Esophagus muscularis mucosa (tissue), 4 donors: ENCODE data around the gene PANK2. TPM values are rescaled to one million over a fixed set of nuclear protein-coding genes. Genes with fewer than 3 reads are reported as not detected.
A peak's percentile ranks its signal among the peaks of the same experiment; 100 is the strongest.
"Not testable (repeated sequence)": the region's sequence is repeated elsewhere in the genome, so short reads cannot be mapped to it uniquely, and the experiment has no call there.

ENCODE experiments used
- DNase-seq: peaks from one replicate; pipeline ENCODE4 v3.0.0-alpha.2; 2017; ENCODE audit errors: extremely low spot score
- H3K27ac ChIP-seq, 4 donors: fragments of 200-600 bp; sonication (generic); replicated peaks in 1 of 4; 1 replicate in 3 of 4; 2 replicates in 1 of 4; pipeline ENCODE4 v1.5.1; 2016 to 2019; ENCODE audit warnings: mild to moderate bottlenecking in 1 of 4
- H3K27me3 ChIP-seq, 4 donors: fragments of 200-600 bp; sonication (generic); one replicate each; pipeline versions ENCODE4 v1.5.1 to v1.6.0; 2016 to 2019
- H3K36me3 ChIP-seq, 4 donors: fragments of 200-600 bp; sonication (generic); one replicate each; pipeline ENCODE4 v1.5.1; 2016 to 2019
- H3K4me1 ChIP-seq, 4 donors: fragments of 200-600 bp; sonication (generic); one replicate each; pipeline ENCODE4 v1.5.1; 2016 to 2019
- H3K4me3 ChIP-seq, 4 donors: fragments of 200-600 bp; sonication (generic); 1 replicate in 2 of 4; 2 replicates in 2 of 4; pipeline ENCODE4 v1.5.1; 2016 to 2019; ENCODE audit warnings: mild to moderate bottlenecking in 4 of 4, moderate library complexity in 1 of 4
- H3K9me3 ChIP-seq, 4 donors: fragments of 200-600 bp; sonication (generic); 1 replicate in 3 of 4; 2 replicates in 1 of 4; pipeline ENCODE4 v1.5.1; 2016 to 2019
- EP300 ChIP-seq: sonication (generic); formaldehyde crosslinking; IDR thresholded peaks from one replicate; pipeline ENCODE4 v1.6.1; 2017; ENCODE audit warnings: antibody characterized with exemption
- POLR2A ChIP-seq: fragments of 450-650 bp; IDR thresholded peaks from one replicate; pipeline ENCODE4 v1.6.1; 2017; ENCODE audit warnings: antibody characterized with exemption, moderate library complexity, mild to moderate bottlenecking, low read depth
- POLR2AphosphoS5 ChIP-seq, 2 donors: sonication (generic); formaldehyde crosslinking; IDR thresholded peaks; one replicate each; pipeline ENCODE4 v1.6.1; 2017; ENCODE audit warnings: antibody characterized with exemption in 2 of 2
- WGBS: methylation state at CpG from one replicate; pipeline ENCODE4 v1.1.5; 2018; 5-methylcytosine and 5-hydroxymethylcytosine counted together
- intact Hi-C: fragments of 100-400 bp; cut with DNase I; formaldehyde crosslinking; loops from one replicate; pipeline ENCODE4 v1.15.1; 2023
- total RNA-seq, 4 donors: library from RNA; depleted of rRNA; stranded (reverse); fragments of >200 nt; gene quantifications; one replicate each; pipeline versions ENCODE4 v1.1.0 to v1.2.1, GENCODE V29; 2016
- TF ChIP-seq, protein P1 (sequence below), 3 experiments: fragments of 200-600 bp in 2 of 3; fragments of 450-650 bp in 1 of 3; sonication (generic) in 2 of 3; IDR thresholded peaks; one replicate each; pipeline ENCODE4 v1.5.1; 2017 to 2019; ENCODE audit warnings: antibody characterized with exemption in 3 of 3, mild to moderate bottlenecking in 2 of 3, moderate library complexity in 1 of 3

PANK2 gene
- 10 to 100 TPM; 42.8 to 52.1 (median 46.6) TPM for total RNA-seq

DNA sequence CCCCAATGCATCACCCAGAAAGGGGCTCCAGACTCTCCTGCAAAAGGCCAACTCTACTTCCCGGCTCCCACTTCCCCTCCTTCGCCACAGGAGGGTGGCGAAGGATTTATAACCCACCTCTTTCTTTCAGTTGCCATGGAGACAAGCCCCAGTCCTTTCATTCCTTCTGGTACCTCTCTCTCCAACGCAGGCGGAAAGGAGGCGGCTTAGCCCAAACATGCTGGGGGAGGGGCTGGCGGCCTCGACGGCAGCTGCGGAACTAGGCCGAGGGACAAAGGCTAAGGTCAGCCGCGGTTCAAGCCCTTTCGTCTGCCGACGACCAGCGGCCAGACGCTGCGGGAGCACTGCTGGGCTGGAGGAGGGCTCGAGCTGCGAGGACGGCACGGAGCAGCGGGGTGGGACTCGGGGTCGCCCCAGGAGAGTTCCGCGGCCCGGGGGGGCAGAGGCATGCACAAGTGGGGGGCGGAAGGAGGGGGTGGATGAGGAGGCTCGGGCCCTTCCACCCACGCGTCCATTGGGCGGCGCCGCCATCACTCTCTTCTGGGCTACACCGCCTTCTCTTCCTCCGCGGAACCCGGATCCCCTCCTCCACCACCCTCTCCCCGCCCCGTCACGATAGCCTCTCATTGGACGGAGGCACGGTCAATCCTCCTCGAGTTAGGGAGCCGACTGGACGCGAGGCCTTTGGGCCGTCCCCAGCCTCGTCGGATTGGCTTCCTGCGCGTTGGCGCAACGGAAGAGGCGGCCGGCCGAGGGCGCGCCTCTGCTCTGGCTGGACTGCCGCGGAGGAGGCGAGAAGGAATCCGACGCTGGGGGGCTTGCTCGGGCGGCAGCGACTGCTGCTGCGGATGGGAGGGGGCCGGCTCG, at the start of gene PANK2:
TSS of gene PANK2 (plus strand) at position 766 of the 867 bp plus-strand sequence.
- no peaks in the 10 kb centered on the region for H3K9me3 ChIP-seq
- H3K4me3 ChIP-seq = peak within 1 kb of the TSS; percentile 84 to 100 (median 99)
- H3K27ac ChIP-seq = peak within 1 kb of the TSS; percentile 98 to 99 (median 98)
- intact Hi-C loops = loop anchor here (5.0 kb wide), 1 partner anchor 198 kb away; no protein-coding TSS in a partner anchor
- DNase-seq = peak; percentile 99
- peak; percentile 97 to 98 for TF ChIP-seq POLR2AphosphoS5 (IDR thresholded peaks at IDR 0.05)
- TF ChIP-seq, protein P1, sequence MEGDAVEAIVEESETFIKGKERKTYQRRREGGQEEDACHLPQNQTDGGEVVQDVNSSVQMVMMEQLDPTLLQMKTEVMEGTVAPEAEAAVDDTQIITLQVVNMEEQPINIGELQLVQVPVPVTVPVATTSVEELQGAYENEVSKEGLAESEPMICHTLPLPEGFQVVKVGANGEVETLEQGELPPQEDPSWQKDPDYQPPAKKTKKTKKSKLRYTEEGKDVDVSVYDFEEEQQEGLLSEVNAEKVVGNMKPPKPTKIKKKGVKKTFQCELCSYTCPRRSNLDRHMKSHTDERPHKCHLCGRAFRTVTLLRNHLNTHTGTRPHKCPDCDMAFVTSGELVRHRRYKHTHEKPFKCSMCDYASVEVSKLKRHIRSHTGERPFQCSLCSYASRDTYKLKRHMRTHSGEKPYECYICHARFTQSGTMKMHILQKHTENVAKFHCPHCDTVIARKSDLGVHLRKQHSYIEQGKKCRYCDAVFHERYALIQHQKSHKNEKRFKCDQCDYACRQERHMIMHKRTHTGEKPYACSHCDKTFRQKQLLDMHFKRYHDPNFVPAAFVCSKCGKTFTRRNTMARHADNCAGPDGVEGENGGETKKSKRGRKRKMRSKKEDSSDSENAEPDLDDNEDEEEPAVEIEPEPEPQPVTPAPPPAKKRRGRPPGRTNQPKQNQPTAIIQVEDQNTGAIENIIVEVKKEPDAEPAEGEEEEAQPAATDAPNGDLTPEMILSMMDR (IDR thresholded peaks at IDR 0.05) = peak; percentile 41 to 60 (median 57)
- peak; percentile 94 for TF ChIP-seq POLR2A
- no peak for TF ChIP-seq EP300
- H3K36me3 ChIP-seq = no peaks in the 10 kb centered on the region
- H3K4me1 ChIP-seq = peaks cover 43 to 57% (median 50%) of the 10 kb centered on the region in 4 donors
- WGBS = 0% methylated on average over 31 of the region's 72 CpGs
- H3K27me3 ChIP-seq = no peaks in the 10 kb centered on the region

DNA sequence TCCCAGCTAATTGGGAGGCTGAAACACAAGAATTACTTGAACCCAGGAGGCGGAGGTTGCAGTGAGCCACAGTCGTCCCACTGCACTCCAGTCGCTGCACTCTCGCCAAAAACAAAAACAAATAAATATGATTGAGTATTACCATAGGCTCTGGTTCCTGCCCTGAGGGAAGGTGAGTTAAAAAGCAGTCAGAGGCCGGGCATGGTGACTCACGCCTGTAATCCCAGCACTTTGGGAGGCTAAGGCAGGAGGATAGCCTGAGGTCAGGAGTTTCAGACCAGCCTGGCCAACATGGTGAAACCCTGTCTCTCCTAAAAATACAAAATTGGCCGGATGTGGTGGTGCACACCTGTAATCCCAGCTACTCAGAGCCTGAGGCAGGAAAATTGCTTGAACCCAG, 49.0 kb upstream of the PANK2 start:
- 96% methylated on average over 7 of the region's 7 CpGs for WGBS
- H3K4me3 ChIP-seq, H3K27ac ChIP-seq, H3K4me1 ChIP-seq, DNase-seq, H3K27me3 ChIP-seq, intact Hi-C loops, H3K9me3 ChIP-seq: not testable (repeated sequence)
- peaks cover 0 to 13% (median 3%) of the 10 kb centered on the region in 4 donors for H3K36me3 ChIP-seq

DNA sequence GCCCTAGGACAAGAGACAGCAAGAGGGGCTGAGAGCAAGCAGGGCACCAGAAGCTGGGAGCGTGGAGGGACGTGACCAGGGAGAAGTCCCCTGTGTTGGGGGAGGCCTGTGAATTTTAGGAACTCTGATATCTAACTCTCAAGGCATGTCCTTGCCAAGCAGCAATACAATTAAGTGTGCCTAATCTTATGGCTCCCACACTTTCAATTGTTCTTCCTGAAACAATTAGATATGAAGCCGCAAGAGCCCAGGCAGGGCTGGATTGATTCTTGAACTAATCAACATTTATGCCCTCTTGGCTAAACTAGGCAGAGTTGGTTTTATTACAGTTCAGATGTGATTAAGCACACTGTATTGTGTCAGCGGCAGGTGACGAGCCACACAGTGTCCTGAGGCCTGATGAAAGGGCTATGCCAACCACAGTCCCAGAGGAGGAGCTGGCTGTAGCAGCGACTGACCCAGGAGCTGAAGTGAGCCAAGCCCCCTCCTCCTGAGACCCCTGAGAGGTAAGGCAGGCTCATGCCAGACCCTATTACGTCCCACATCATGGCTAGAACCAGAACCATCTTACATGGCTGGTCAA, 46.7 kb upstream of the PANK2 start:
- intact Hi-C loops = no loop called here
- Histone ChIP-seq H3K9me3 (no peaks in the 10 kb centered on the region), H3K27ac (no peak overlapping the region), H3K27me3 (no peaks in the 10 kb centered on the region), H3K36me3 (peaks cover 0 to 5% (median 0%) of the 10 kb centered on the region in 4 donors), H3K4me1 (peaks cover 6 to 12% (median 12%) of the 10 kb centered on the region in 4 donors), H3K4me3 (no peak overlapping the region)
- 82% methylated on average over 7 of the region's 7 CpGs for WGBS
- no peak for DNase-seq
- TF ChIP-seq, protein P1 (IDR thresholded peaks at IDR 0.05) = no peak
- TF ChIP-seq EP300 = no peak
- TF ChIP-seq POLR2A = no peak
- no peak for TF ChIP-seq POLR2AphosphoS5 (IDR thresholded peaks at IDR 0.05)

DNA sequence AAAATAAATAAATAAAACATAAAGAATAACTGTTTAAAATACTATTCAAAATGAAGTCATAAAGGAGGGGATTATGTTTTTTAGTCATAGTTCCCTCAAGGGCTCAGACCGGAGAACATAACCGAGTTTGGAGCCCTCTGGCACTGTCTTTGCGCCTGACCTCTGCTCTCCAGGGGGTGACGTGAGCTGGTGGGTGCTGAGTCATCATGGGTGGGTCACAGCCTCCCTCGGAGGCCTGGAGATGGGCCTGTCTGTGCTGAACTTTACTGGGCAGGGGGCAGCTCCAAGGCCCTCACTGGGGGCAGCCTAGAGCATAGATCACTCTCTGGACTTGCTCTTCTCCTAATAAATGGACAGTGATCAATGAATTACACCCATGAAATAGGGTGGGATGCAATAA, 45.7 kb upstream of the PANK2 start:
- intact Hi-C loops = no loop called here
- DNase-seq = no peak
- Histone ChIP-seq H3K27ac (no peak overlapping the region), H3K4me1 (peaks cover 15 to 23% (median 22%) of the 10 kb centered on the region in 4 donors), H3K27me3 (no peaks in the 10 kb centered on the region), H3K9me3 (no peaks in the 10 kb centered on the region), H3K4me3 (no peak overlapping the region), H3K36me3 (peaks cover 0 to 5% (median 0%) of the 10 kb centered on the region in 4 donors)
- TF ChIP-seq EP300 (no peak), POLR2AphosphoS5 (IDR thresholded peaks at IDR 0.05) (no peak), POLR2A (no peak)
- TF ChIP-seq, protein P1 (IDR thresholded peaks at IDR 0.05) = no peak
- 49% methylated on average over 5 of the region's 5 CpGs for WGBS

DNA sequence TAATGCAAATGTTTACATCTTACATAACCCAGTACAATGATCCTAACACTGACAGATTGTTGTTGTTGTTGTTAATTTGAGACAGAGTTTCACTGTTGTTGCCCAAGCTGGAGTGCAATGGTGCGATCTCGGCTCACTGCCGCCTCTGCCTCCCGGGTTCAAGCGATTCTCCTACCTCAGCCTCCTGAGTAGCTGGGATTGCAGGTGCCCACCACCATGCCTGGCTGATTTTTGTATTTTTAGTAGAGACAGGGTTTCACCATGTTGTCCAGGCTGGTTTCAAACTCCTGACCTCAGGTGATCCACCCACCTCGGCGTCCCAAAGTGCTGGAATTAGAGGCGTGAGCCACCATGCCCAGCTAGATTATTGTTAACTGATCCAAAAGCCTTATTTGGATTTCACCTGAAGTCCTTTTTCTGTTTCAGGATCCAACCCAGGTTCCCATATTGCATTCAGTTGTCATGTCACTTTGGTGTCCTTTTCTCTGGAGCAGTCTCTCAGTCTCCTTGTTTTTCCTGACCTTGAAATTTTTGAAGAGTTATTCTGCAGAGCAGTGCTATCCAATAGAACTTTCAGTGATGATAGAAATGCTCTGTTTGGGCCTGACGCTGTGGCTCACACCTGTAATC, 45.1 kb upstream of the PANK2 start:
- H3K4me3 ChIP-seq, H3K27me3 ChIP-seq, DNase-seq, H3K9me3 ChIP-seq, intact Hi-C loops, H3K36me3 ChIP-seq, H3K27ac ChIP-seq: not testable (repeated sequence)
- WGBS = 96% methylated on average over 9 of the region's 9 CpGs
- H3K4me1 ChIP-seq = peaks cover 16 to 29% (median 28%) of the 10 kb centered on the region in 4 donors
